Spleen (tissue), 7 donors: ENCODE measurements around the gene MGA.

Experiments used
- CTCF ChIP-seq, 11 experiments: fragments of 200-600 bp in 7 of 11; fragments of 450-650 bp in 4 of 11; sonication (generic) in 4 of 11; IDR thresholded peaks in 8 of 11; conservative IDR thresholded peaks in 3 of 11; 1 replicate in 7 of 11; 2 replicates in 4 of 11; pipeline versions ENCODE4 v1.4.0 to v1.8.0; 2016 to 2021; ENCODE audit warnings: antibody characterized with exemption in 11 of 11, inconsistent platforms in 4 of 11, mild to moderate bottlenecking in 1 of 11
- POLR2A ChIP-seq, 3 donors: fragments of 450-650 bp; IDR thresholded peaks; one replicate each; pipeline ENCODE4 v1.5.1; 2017; ENCODE audit warnings: antibody characterized with exemption in 3 of 3, mild to moderate bottlenecking in 1 of 3
- donor health status: DM: no; HTN: no; CAD: no; lungs with moderate emphysema.
- donor health status: DM: no; HTN: no; CAD: no.
- donor health status: DM: no; HTN: no; CAD: no.

- TF ChIP-seq CTCF (IDR thresholded peaks at IDR 0.05 in 8 of 11, conservative IDR thresholded peaks at IDR 0.05 in 3 of 11): peak; percentile 78 to 95 (median 90)
- no peak for TF ChIP-seq POLR2A (IDR thresholded peaks at IDR 0.05)
Observed at GRCh38 chr15:41811432-41812195, 151.4 kb downstream of the MGA start.
